ENCODE data around the gene CHST3. TPM values are rescaled to one million over a fixed set of nuclear protein-coding genes. Genes with fewer than 3 reads are reported as not detected.

The CHST3 gene
- total RNA-seq, 4 donors from 2014 or later, result 41.2 to 56.4 (median 47.4) TPM

DNA sequence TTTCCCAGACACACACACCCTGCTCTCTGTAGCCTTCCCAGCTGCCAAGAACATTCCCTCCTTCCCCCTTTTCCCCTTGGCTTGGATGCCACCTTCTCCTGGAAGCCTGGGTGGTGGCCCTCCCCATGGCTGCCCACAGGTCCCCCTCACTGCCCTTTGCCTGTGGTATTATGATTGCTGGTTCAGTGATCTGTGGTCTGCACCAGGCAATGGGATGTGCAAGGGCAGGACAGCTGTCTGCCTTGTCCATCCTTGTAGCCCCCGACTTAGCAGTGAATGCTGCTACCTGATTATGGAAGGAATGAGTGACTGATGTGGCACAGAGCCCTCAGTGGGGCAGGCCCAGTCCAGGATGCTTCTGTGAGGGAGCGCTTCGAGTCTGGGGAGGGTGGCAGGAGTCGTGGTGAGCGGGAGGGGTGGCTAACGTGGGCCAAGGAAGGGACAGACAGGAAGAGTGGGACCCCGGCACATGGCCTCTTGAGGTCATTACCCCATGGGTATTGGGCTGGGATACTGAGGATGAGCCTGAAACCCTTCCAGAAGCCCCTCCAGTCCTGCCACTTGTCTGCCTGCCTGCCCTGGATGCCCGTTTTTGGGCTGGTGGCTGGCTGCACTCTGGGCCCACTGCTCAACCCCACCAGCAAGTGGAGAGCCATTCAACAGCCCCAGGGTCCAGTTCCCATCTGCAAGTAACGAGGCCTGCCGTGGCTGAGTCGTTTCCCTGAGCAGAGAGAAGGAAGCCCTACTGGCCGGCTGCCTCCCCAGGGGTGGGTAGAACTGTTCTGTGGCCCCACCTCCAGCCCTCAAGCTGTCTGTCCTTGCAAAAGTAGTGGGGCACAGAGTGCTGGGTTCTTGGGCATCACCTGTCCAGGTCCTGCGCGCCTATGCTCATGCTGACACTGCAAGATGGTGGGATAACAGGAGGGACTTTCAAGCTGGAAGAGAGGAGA is 8.8 kb downstream of the CHST3 start:
- TF ChIP-seq EP300 (IDR thresholded peaks at IDR 0.05) (no peak), POLR2A (IDR thresholded peaks at IDR 0.05) (no peak)
- TF ChIP-seq, protein P1, sequence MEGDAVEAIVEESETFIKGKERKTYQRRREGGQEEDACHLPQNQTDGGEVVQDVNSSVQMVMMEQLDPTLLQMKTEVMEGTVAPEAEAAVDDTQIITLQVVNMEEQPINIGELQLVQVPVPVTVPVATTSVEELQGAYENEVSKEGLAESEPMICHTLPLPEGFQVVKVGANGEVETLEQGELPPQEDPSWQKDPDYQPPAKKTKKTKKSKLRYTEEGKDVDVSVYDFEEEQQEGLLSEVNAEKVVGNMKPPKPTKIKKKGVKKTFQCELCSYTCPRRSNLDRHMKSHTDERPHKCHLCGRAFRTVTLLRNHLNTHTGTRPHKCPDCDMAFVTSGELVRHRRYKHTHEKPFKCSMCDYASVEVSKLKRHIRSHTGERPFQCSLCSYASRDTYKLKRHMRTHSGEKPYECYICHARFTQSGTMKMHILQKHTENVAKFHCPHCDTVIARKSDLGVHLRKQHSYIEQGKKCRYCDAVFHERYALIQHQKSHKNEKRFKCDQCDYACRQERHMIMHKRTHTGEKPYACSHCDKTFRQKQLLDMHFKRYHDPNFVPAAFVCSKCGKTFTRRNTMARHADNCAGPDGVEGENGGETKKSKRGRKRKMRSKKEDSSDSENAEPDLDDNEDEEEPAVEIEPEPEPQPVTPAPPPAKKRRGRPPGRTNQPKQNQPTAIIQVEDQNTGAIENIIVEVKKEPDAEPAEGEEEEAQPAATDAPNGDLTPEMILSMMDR (IDR thresholded peaks at IDR 0.05), result no peak
- 59 to 60% methylated on average over 12 to 14 of the region's 14 CpGs for WGBS, 2 donors
- Histone ChIP-seq H3K27ac (peak overlapping the region; percentile 48 to 99 (median 82)), H3K4me3 (no peak overlapping the region), H3K9me3 (no peaks in the 10 kb centered on the region), H3K27me3 (no peaks in the 10 kb centered on the region), H3K36me3 (no peaks in the 10 kb centered on the region), H3K4me1 (peaks cover 0 to 100% (median 91%) of the 10 kb centered on the region in 4 donors)
- no peak for DNase-seq (ENCODE audit: low spot score in 2 of 2)

DNA sequence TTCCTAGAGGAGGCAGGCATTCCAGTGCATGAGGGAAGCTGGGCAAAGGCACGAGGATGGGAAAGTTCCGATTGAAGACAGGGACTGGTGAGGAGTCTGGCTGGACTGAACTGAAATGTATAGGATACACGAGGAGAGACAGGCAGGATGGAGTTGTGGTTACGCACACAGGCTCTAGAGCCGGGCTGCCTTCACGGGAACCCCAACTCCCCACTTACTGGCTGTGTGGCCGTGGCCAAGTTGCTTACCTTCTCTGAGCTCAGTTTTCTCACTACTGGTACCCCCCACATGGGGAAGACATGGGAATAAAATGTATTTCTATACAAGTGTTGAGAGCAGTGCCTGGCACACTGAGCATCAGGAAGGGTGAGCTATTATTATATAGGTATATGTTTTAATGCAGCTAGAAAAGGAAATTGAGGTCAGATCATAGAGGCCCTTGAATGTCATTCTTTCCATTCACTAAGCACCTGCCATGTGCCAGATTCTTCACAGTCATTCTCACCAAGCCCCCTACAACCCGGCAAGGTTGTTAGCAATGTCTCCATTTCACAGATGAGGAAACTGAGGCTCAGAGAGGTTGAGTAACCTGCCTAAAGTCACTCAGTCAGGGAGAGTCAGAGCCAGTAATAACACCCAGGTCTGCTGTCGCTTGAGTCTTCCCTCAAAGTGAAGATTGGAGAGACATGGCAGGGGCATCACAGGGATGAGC is 9.7 kb downstream of the CHST3 start:
- 75 to 85% methylated on average over 9 of the region's 9 CpGs for WGBS, 2 donors
- no peaks in the 10 kb centered on the region for H3K9me3 ChIP-seq
- no peaks in the 10 kb centered on the region for H3K27me3 ChIP-seq
- TF ChIP-seq, protein P1 (IDR thresholded peaks at IDR 0.05), result no peak
- no peak for TF ChIP-seq EP300 (IDR thresholded peaks at IDR 0.05)
- no peak for TF ChIP-seq POLR2A (IDR thresholded peaks at IDR 0.05)
- H3K4me3 ChIP-seq, result no peak overlapping the region
- no peak for DNase-seq (ENCODE audit: low spot score in 2 of 2)
- no peaks in the 10 kb centered on the region for H3K36me3 ChIP-seq
- peak overlapping the region; percentile 48 to 99 (median 82) for H3K27ac ChIP-seq
- H3K4me1 ChIP-seq, result peaks cover 0 to 100% (median 91%) of the 10 kb centered on the region in 4 donors

DNA sequence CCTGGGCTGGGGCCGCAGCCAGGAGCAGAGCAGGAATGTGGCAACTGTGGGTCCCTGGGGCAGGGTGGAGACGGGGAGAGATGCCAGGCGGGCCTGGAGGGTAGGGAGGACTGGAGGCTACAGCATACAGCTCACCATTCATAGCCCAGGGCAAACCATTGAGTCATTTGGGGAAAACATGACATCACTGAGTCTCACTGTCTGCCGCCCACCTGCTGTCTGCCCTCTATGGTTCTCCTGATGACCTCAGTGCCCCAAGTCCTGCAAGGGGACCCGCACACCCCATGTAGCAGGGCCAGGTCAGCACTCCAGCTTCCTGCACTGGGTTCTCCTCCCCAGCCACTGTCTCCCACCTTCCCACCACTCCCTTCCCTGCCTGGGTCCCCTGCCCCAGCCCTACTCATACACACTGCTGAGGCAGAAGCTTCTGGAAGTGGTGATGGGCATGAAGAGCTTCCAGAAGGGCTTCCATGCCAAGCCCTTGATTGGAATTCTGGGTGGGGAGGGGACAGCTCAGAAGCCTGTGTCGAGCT is 10.4 kb downstream of the CHST3 start:
- H3K36me3 ChIP-seq, result no peaks in the 10 kb centered on the region
- TF ChIP-seq EP300 (IDR thresholded peaks at IDR 0.05), result peak in 1 of 2 donors; percentile 45
- no peak for TF ChIP-seq POLR2A (IDR thresholded peaks at IDR 0.05)
- DNase-seq (ENCODE audit: low spot score in 2 of 2), result no peak
- peak overlapping the region; percentile 34 to 99 (median 82) for H3K27ac ChIP-seq
- no peak overlapping the region for H3K4me3 ChIP-seq
- WGBS, 2 donors, result 39 to 55% methylated on average over 6 of the region's 6 CpGs
- H3K9me3 ChIP-seq, result no peaks in the 10 kb centered on the region
- H3K4me1 ChIP-seq, result peaks cover 1 to 100% (median 91%) of the 10 kb centered on the region in 4 donors
- H3K27me3 ChIP-seq, result no peaks in the 10 kb centered on the region

DNA sequence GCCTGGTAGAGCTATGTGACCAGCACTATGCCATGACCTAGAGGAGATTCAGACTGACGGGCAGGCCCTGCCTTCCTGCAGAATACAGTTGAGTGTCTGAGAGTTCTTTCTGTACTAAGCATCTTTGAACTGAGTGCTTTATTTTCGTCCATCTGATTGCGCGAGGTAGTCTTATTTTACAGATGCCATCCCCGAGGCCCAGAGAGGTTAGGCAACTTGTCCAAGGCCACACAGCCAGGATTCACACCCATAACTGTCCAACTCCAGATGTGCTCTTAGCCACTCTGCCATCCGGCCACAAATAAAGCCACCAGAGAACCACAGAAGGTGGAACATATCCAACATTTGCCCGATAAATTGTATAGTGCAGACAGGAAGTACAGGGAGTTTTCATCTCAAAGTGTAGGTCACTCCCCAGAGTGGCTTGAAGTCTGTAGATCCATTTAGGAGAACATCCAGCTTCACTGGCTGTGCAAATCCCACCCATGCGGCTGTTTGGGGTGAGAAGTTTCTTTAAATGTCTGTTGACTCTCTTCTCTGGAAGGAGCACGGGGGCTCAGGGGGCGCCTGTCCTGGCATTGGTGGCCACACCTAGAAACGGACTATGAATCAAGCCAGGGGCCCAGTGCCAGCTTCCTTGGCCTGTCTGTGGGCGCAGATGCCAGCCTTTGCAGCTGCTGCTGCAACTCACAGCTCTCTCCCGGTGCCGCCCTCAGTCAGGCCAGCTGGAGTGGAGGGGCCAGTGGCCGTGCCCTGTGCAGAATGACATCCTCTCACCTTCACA is 11.1 kb downstream of the CHST3 start:
- TF ChIP-seq, protein P1 (IDR thresholded peaks at IDR 0.05), result no peak
- TF ChIP-seq POLR2A (IDR thresholded peaks at IDR 0.05) (no peak), EP300 (IDR thresholded peaks at IDR 0.05) (no peak)
- peaks cover 4 to 100% (median 92%) of the 10 kb centered on the region in 4 donors for H3K4me1 ChIP-seq
- H3K36me3 ChIP-seq, result no peaks in the 10 kb centered on the region
- no peak for DNase-seq (ENCODE audit: low spot score in 2 of 2)
- no peaks in the 10 kb centered on the region for H3K27me3 ChIP-seq
- peak overlapping the region; percentile 38 to 99 (median 82) for H3K27ac ChIP-seq
- H3K9me3 ChIP-seq, result no peaks in the 10 kb centered on the region
- 29 to 42% methylated on average over 15 of the region's 15 CpGs for WGBS, 2 donors
- H3K4me3 ChIP-seq, result peak overlapping the region in 1 of 4 donors; percentile 7

Measured in tibial nerve (tissue), 4 donors.